Keratinocyte (primary cell): Measurements from ENCODE around the gene RSPRY1. TPM values are rescaled to one million over a fixed set of nuclear protein-coding genes. Genes with fewer than 3 reads are reported as not detected.
A peak's percentile ranks its signal among the peaks of the same experiment; 100 is the strongest.

Source experiments
- DNase-seq: peaks from one replicate; pipeline ENCODE4 v3.0.0-alpha.2; 2011; ENCODE audit warnings: low read depth, missing footprints, low spot score
- FAIRE-seq: peaks from 2 replicates; lab custom pipeline; 2011; peaks lifted over from hg19 to GRCh38; lab: Jason Lieb, UNC
- H2AFZ ChIP-seq: 2 replicates; pipeline ENCODE4 v1.6.0; 2012; ENCODE audit warnings: low read length, control low read depth, inconsistent platforms; ENCODE audit not compliant: control insufficient read depth
- H3K27ac ChIP-seq: 2 replicates; pipeline ENCODE4 v1.5.1; 2011; ENCODE audit warnings: low read length; ENCODE audit not compliant: control insufficient read depth, insufficient read depth
- H3K27me3 ChIP-seq: 3 replicates; pipeline ENCODE4 v1.6.0; 2011; ENCODE audit warnings: low read length; ENCODE audit not compliant: control insufficient read depth, insufficient read depth; ENCODE audit errors: extremely low read depth
- H3K36me3 ChIP-seq, 2 experiments: 2 replicates in 1 of 2; 3 replicates in 1 of 2; pipeline ENCODE4 v1.5.1; 2011; ENCODE audit warnings: low read length in 2 of 2, mild to moderate bottlenecking in 1 of 2; ENCODE audit not compliant: control insufficient read depth in 2 of 2, insufficient read depth in 2 of 2; ENCODE audit errors: extremely low read depth in 1 of 2
- H3K4me1 ChIP-seq: 3 replicates; pipeline ENCODE4 v1.5.1; 2011; ENCODE audit warnings: low read length; ENCODE audit not compliant: control insufficient read depth, insufficient read depth; ENCODE audit errors: extremely low read depth
- H3K4me2 ChIP-seq: 3 replicates; pipeline ENCODE4 v1.6.0; 2011; ENCODE audit warnings: low read depth, low read length; ENCODE audit not compliant: control insufficient read depth, insufficient read depth; ENCODE audit errors: extremely low read depth
- H3K4me3 ChIP-seq, 3 experiments: fragments of 200-600 bp in 1 of 3; sonication (generic) in 1 of 3; 2 replicates in 2 of 3; 3 replicates in 1 of 3; pipeline ENCODE4 v1.5.1; 2011 to 2016; ENCODE audit warnings: low read length in 3 of 3, mild to moderate bottlenecking in 3 of 3, control low read depth in 2 of 3, inconsistent platforms in 1 of 3, low read depth in 1 of 3, mixed read lengths in 1 of 3, mixed run types in 1 of 3, moderate library complexity in 1 of 3; ENCODE audit not compliant: control insufficient read depth in 2 of 3, insufficient read depth in 2 of 3; ENCODE audit errors: extremely low read depth in 1 of 3
- H3K79me2 ChIP-seq: 2 replicates; pipeline ENCODE4 v1.6.0; 2012; ENCODE audit warnings: low read length; ENCODE audit not compliant: control insufficient read depth, insufficient read depth
- H3K9ac ChIP-seq: 3 replicates; pipeline ENCODE4 v1.6.0; 2011; ENCODE audit warnings: low read length; ENCODE audit not compliant: control insufficient read depth, insufficient read depth; ENCODE audit errors: extremely low read depth
- H3K9me1 ChIP-seq: 3 replicates; pipeline ENCODE4 v1.6.0; 2011; ENCODE audit warnings: low read length; ENCODE audit not compliant: control insufficient read depth, insufficient read depth; ENCODE audit errors: extremely low read depth
- H3K9me3 ChIP-seq: 2 replicates; pipeline ENCODE4 v1.5.1; 2012; ENCODE audit warnings: low read depth, low read length; ENCODE audit not compliant: control insufficient read depth
- H4K20me1 ChIP-seq: 3 replicates; pipeline ENCODE4 v1.6.0; 2011; ENCODE audit warnings: low read length; ENCODE audit not compliant: control insufficient read depth, insufficient read depth; ENCODE audit errors: extremely low read depth
- EZH2 ChIP-seq: IDR thresholded peaks from one replicate; pipeline ENCODE4 v1.6.1; 2012; ENCODE audit warnings: inconsistent platforms, mild to moderate bottlenecking, low read length, moderate library complexity
- dilution Hi-C: fragments of 300-500 bp; cut with MboI; formaldehyde crosslinking; loops from one replicate; pipeline ENCODE4 v1.7.0; 2020; ENCODE audit warnings: low sequenced_read_pairs; ENCODE audit not compliant: extremely low pct_ligation_motif_present
- polyA plus RNA-seq, 5 experiments: library from polyadenylated mRNA; depleted of rRNA in 3 of 5; stranded (reverse) in 3 of 5; stranded (forward) in 1 of 5; unstranded in 1 of 5; fragments of >200 nt; gene quantifications; 1 replicate in 1 of 5; 2 replicates in 3 of 5; 3 replicates in 1 of 5; pipeline versions ENCODE4 v1.2.1 to v1.2.3, GENCODE V29; 2011 to 2012; ENCODE audit warnings: missing spikeins in 2 of 5, low read depth in 1 of 5, low replicate concordance in 1 of 5
- TF ChIP-seq, protein P1 (sequence below), 3 experiments: IDR thresholded peaks in 1 of 3; conservative IDR thresholded peaks in 1 of 3; optimal IDR thresholded peaks in 1 of 3; 2 replicates in 2 of 3; 3 replicates in 1 of 3; pipeline versions ENCODE3 to v1.5.1; 2011; ENCODE audit warnings: low read length in 3 of 3, mild to moderate bottlenecking in 3 of 3, moderate library complexity in 2 of 3, control low read depth in 1 of 3, inconsistent platforms in 1 of 3; ENCODE audit not compliant: insufficient read depth in 2 of 3; ENCODE audit errors: extremely low read depth in 1 of 3

The RSPRY1 gene
- polyA plus RNA-seq, 1 donor (not counting 4 experiments of a cell fraction or from before 2014, with no cell fraction given): 42.2 TPM

DNA sequence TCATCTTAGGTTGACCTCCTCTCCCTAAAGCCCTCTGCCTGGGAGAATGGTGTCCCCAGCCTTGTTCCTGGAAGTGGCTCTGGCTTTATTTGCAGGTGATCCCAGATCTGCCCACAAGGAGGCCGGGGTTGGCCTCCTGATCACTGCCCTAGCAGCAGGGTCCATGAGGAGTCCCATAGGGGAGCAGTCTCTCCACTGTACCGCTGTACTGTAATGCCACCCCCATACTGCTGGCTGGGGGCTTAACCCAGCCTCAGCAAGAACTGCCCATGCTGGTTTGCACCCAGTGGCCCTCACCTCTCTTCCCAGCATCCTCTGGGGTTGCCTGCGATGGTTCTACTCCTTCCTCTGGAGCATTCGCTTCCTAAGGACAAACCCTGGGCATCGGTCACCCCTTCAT is 39.4 kb upstream of the RSPRY1 start:
- Histone ChIP-seq H2AFZ (no peak overlapping the region), H3K9me3 (no peaks in the 10 kb centered on the region), H3K36me3 (peaks cover 0 to 6% of the 10 kb centered on the region in 2 experiments), H3K9me1 (peaks cover 5% of the 10 kb centered on the region), H3K4me2 (no peak overlapping the region), H3K27me3 (no peaks in the 10 kb centered on the region), H3K4me3 (no peak overlapping the region), H3K27ac (no peak overlapping the region), H4K20me1 (no peaks in the 10 kb centered on the region), H3K9ac (no peak overlapping the region), H3K79me2 (no peaks in the 10 kb centered on the region), H3K4me1 (peaks cover 16% of the 10 kb centered on the region)
- dilution Hi-C loops: no loop called here
- DNase-seq: no peak
- no peak for FAIRE-seq
- no peak for TF ChIP-seq EZH2
- TF ChIP-seq, protein P1, sequence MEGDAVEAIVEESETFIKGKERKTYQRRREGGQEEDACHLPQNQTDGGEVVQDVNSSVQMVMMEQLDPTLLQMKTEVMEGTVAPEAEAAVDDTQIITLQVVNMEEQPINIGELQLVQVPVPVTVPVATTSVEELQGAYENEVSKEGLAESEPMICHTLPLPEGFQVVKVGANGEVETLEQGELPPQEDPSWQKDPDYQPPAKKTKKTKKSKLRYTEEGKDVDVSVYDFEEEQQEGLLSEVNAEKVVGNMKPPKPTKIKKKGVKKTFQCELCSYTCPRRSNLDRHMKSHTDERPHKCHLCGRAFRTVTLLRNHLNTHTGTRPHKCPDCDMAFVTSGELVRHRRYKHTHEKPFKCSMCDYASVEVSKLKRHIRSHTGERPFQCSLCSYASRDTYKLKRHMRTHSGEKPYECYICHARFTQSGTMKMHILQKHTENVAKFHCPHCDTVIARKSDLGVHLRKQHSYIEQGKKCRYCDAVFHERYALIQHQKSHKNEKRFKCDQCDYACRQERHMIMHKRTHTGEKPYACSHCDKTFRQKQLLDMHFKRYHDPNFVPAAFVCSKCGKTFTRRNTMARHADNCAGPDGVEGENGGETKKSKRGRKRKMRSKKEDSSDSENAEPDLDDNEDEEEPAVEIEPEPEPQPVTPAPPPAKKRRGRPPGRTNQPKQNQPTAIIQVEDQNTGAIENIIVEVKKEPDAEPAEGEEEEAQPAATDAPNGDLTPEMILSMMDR (optimal IDR thresholded peaks at IDR 0.05 in 1 of 3, IDR thresholded peaks at IDR 0.05 in 1 of 3, conservative IDR thresholded peaks at IDR 0.05 in 1 of 3; ENCODE audit: extremely low read depth in 1 of 3, insufficient read depth in 2 of 3, low read length in 3 of 3): no peak

DNA sequence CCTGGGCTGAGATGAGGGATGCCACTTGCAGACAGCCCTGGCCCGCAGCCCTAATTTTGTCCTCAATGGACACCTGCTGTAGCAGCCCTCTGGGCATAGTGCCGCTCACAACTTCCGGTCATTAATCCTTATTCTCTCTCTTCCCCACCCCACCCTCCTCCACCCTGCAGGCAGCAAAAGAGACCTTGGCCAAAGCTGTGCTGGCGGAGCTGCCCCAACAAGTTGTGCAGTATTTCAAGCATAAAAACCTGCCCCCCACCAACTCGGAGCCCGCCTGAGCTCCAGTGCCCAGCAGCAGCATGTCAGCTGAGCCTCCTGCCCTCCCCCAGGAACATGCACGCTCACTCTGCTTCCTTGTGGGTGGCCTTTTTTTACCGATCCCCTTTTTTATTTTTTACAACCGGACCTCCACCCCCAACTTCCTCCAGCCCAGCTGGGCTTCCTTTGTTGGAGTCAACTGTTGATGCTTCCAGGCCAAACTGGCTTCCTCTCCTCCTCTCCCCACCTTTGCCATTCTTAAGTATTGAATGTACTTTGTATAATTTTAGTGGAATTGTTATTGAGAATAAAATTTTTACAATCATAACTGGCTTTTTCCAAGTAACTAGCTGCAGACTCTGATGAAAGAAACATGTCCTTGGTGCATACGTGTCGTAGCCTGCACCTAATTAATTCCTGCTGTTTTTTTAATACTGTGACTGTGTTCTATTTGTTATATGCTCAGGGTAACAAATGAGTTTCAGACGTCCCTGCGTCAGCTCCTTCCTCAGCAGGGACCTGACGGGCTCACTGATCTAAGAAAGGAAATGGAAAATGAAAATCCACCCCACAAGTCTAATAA is 38.5 kb upstream of the RSPRY1 start:
- no peaks in the 10 kb centered on the region for H4K20me1 ChIP-seq
- no peak overlapping the region for H3K4me3 ChIP-seq
- dilution Hi-C loops: no loop called here
- H3K9me1 ChIP-seq: peaks cover 5% of the 10 kb centered on the region
- FAIRE-seq (peak; percentile 49), DNase-seq (no peak)
- TF ChIP-seq EZH2: no peak
- TF ChIP-seq, protein P1 (optimal IDR thresholded peaks at IDR 0.05 in 1 of 3, IDR thresholded peaks at IDR 0.05 in 1 of 3, conservative IDR thresholded peaks at IDR 0.05 in 1 of 3; ENCODE audit: extremely low read depth in 1 of 3, insufficient read depth in 2 of 3, low read length in 3 of 3): no peak
- peaks cover 16% of the 10 kb centered on the region for H3K4me1 ChIP-seq
- H2AFZ ChIP-seq: no peak overlapping the region
- H3K4me2 ChIP-seq: peak overlapping the region; percentile 11
- no peak overlapping the region for H3K9ac ChIP-seq
- no peaks in the 10 kb centered on the region for H3K27me3 ChIP-seq
- no peaks in the 10 kb centered on the region for H3K9me3 ChIP-seq
- peaks cover 3 to 6% of the 10 kb centered on the region in 2 experiments for H3K36me3 ChIP-seq
- H3K27ac ChIP-seq: no peak overlapping the region
- no peaks in the 10 kb centered on the region for H3K79me2 ChIP-seq
